ENCODE data around the gene WNT11. TPM values are rescaled to one million over a fixed set of nuclear protein-coding genes. Genes with fewer than 3 reads are reported as not detected.
"Not testable (repeated sequence)": the region's sequence is repeated elsewhere in the genome, so short reads cannot be mapped to it uniquely, and the experiment has no call there.

The WNT11 gene
- polyA plus RNA-seq, 4 donors, result 13.1 to 28.1 (median 15.8) TPM

DNA sequence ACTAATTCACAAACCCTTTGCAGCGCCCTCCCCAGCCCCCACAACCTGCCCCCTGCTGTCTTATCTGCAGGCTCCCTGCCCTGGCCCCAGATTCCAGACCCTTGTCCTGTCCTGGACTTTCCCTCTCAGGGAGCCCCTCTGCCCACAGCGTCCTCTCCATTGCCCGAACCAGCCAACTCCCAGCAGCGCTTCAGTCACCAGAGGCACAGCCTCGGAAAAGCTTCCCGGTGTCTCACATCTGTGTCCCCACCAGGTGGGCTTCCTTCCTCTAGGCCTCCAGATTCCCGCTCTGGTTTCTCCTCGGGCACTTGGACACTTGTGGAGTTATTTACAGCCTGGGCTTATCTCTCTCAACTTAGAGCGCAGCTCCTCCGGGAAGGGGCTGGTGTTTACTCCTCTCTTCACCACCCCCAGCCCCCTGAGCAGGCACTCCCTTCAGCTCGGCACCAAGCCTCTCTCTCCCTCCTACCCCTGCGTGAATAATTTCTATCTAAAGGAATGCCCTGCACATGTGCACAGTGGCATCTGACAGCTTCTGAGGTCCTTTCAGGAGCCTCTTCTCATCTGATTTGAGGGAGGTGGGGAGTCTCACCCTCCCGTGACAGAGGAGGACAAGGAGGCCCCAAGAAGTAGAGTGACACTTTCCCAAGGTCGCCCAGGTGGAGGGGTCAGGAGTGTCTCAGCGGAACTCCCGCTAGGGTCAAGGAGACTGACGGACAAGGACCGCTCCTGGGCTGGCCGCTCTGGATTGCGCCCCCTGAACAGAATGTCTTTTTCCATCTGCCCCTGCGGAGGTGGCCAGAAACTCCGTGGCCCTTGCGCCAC, 838 bp downstream of the WNT11 start:
- DNase-seq (ENCODE audit: low read depth in 4 of 4, low spot score in 3 of 4), result no peak

DNA sequence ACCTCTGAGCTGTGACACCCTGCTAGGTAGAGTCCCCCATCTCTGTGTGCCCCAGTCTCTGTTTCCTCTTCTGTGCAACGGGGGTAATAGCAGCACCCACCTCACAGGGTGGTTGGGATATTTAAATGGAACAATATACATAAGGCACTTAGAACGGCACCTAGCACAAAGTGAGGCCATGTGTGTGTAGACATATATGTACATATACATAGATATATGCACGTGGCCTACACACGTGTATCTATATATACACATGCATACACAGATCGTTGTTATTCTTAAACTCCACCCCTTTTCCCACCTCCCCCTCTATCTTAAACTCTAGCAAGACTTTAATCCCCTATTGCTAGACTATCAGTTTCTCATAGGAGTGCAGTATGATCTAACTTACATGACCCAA, 2.4 kb downstream of the WNT11 start:
- DNase-seq (ENCODE audit: low read depth in 4 of 4, low spot score in 3 of 4), result no peak

DNA sequence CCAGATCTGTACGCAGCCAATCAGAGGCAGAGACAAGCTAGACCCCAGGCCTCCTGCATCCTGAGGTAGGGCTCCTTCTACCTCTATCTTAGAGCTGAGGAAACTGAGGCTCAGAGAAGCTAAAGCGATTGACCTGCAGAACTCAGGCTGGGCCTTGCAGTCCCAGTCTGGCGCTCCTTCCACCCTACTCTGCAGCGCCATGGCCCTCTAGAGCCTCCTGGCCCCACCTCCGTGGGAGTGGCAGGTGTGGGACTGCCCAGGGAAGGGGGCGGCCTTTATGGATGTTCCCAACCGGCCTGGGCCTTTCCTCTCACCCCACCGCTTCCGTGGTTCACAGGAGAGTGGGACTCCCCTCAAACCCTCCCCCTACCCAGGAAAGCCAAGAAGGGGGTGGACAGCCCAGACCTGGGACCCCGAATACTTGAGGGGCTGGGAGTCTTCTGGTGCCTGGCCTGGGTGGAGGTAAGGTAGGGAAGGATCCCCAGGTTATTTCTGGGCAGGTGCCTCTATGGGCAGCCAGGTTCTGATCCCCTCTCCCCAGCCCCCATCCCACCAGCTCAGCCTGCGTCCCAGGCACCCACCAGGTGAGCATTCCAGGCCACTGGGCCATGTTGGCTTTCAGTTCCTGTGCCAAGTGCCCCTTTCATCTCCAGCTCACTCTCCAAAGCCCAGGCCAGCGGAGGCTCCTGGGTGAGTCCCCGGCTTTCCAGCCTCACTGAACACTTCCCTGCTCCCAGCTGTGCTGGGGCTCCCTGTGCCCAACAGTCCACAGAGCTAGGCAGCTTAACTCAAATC, 3.0 kb downstream of the WNT11 start:
- no peak for DNase-seq (ENCODE audit: low read depth in 4 of 4, low spot score in 3 of 4)

DNA sequence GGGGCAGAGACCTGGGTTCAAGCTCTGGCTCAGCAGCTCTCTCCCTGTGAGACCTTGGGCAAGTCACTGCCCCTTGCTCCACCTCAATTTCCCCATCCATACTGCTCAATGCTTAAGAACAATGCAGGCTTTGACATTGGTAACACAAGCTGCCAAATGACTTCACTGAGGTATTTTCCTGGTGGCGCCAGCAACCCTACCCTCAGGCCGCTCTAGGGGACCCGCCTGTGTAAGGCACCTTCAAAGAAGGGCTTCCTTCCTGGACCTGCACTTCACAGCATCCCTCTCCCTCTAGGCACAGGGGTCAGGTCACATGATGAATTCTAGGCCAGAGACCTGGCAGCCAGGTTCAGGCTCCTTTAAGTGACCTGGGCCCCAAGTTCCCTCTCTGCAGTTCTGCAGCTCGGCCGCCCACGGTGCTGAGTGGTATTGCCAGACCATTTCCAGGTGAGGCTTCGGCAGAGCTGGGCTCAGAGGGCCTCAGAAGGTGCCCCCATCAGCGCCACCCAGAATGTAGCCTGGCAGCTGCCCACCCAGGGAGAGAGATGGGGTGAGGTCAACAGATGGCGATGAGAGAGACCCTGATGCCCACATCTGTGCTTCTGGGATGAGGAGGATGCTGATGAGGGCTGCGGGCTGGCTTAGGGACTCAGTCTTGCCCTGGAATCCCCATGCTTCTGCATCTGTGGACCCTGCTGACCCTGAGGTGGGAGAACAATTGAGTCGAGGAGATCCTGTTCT, 4.5 kb downstream of the WNT11 start:
- DNase-seq (ENCODE audit: low read depth in 4 of 4, low spot score in 3 of 4), result no peak

DNA sequence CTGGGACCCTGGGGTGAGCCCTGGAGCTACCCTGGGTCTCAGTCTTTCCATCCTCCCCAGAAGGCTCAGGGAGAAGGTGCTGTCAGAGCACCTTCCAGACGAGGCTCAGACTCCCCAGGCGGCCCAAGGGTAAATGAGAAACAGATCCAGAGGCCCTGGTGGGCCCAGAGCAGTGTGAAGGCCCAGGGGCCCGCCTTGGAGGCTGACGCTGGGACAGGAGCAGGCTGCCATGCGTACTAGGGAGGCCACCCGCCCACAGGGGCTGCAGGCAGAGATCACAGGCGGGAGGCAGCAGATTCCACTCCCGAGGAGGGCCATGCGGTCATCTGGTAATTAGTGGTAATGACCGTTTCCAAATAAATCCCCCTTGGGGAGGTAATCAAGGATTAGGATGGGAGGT, 5.2 kb downstream of the WNT11 start:
- no peak for DNase-seq (ENCODE audit: low read depth in 4 of 4, low spot score in 3 of 4)

DNA sequence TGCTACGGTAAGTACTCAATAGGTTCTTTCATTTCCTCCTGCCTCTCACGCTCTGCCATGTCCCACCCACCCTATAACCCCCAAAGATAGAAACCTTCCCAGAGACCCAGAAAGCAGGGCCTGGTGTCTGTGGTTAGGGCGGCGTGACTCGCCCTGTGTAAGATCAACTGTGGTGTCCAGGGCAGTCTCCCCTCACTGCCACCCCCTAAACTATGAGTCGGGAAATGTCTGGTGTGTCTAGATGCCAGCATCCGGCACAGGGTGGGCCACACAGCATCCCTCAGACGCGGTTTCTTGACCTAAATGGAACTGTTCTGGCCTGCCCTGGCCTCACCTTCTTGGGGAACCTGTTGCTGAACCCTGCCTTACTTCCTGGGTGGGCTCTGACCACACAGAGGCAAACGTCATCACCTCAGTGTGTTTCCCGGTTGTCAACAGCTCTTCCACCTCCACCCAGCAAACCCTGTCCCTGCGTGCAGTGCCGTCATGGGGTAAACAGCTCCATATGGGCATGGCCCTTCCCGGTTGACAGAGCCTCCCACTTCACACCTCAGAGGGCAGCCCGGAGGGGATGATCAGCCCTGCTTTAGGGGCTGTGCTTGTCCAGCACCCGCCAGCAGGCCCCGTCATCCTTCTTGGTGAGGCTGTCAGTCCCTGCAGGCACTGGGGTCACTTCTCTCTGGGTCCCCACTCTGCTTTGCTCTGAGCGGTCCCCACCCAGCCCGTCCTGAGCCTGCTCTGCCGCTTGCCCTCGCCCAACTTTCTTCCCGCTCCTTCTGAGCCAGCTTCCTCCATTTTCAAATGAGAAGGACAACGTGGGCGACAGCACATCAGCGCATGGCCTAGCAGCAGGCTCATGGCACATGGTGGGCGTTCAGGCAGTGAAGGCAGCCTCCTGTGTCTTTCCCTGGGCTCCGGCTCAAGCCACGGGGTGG, 6.0 kb downstream of the WNT11 start:
- no peak for DNase-seq (ENCODE audit: low read depth in 4 of 4, low spot score in 3 of 4)

DNA sequence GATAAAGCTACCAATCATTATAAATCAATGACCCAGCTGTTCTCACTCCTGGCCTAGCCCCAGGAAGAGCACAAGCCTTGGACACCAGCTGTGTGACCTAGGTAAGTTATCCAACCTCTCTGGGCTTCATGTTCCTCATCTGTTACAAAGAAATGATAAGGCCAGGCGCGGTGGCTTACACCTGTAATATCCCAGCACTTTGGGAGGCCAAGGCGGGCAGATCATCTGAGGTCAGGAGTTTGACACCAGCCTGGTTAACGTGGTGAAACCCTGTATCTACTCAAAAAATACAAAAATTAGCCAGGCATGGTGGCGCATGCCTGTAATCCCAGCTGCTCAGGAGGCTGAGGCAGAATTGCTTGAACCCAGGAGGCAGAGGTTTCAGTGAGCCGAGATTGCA, 7.6 kb downstream of the WNT11 start:
- not testable (repeated sequence) for DNase-seq (ENCODE audit: low read depth in 4 of 4, low spot score in 3 of 4)

DNA sequence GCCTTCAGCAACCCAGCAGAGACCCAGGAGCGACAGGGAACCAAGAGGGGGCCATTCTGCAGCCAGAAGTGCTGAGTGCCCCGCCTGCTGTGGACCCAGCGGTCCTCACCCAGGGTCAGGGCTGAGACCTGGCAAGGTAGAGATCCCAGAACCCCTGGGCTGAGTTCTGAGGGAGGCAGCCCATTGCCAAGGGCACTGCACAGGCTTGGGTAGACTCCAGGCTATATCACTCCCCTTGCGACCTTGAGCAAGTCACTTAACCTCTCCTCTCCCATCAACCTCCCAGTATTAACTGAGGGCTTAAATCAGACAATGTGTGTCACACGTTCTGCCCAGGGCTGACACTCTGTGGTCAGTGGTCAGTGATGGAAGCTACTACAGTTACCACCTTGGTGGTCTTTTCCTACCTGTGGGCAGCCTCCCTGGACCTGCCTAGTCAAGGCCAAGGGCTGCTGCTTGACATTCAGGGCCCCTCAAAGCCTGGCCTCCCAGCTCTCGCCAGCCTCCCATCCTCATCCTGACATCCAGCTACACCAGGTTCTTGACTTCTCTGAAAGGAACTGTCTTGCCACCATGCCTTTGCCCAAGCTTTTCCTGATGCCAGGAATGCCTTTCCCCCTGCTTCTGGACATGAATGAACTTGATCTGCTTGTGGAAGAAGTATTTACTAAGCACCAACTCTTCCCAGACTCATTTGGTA, 8.2 kb downstream of the WNT11 start:
- no peak for DNase-seq (ENCODE audit: low read depth in 4 of 4, low spot score in 3 of 4)

DNA sequence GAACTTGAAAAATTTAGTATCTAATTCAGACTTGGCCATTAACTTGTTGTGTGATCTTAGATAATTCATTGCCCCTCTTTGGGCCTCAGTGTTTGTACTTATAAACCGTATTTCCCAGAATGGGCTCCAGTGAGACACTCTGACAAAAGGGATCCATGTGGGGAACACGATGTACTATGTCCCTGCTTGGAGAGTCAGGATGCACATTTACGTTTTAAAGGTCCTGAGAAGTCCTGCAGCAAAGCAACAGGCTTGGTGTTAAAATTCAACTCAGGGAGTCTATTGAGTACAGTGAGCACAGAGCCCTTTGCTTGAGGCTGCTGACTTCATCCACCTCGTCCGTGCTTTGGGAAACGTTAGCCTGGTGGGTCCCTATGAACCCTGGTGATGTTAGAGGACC, 9.0 kb downstream of the WNT11 start:
- DNase-seq (ENCODE audit: low read depth in 4 of 4, low spot score in 3 of 4), result no peak

DNA sequence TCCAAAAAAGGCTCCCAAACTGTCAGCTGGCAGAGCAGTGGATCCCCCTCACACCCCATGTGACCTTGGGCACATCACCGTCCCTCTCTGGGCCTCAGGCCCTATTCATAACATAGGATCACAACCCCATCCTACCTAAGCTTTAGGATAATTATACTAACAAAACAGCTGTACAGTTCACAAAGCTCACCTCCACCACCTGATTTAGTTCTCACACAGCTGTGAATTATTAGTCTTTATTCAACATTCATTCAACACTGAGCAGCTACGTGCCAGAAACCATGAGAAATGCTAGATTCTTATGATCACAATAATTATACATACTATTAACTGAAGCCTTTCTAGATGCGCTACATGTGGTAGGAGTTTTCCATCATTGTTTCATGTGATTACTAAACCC, 9.5 kb downstream of the WNT11 start:
- no peak for DNase-seq (ENCODE audit: low read depth in 4 of 4, low spot score in 3 of 4)

DNA sequence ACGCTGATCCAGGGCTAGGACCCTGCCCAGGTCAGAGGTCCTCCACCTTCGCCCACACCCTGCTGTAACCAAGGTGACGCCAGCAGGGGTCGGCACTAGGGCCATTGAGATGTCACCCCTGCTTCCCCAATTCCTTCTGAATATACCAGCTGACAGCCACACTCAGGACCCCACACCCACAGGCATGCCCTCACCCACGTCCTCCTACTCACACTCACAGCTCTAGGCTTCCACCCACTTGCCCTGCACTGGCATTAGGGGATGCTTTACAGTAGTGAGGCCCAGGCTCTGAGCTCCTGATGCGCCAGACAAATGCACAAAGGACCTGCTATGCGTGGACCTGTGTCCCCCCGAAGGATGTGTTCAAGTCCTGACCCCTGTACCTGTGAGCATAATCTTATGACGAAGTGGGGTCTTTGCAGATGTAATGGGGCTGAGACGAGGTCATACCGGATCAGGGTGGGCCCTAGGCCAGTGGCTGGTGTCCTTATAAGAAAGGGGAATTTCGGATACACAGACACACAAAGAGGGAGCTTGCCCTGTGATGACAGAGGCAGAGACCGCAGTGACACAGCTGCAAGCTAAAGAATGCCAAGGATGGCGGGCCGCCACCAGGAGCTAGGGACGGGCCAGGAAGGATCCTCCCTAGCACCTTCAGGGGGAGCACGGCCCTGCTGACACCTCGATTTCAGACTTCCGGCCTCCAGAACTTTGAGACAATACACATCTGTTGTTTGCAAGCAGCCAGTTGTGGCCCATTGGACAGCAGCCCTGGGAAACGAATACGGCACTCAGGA, 11.2 kb downstream of the WNT11 start:
- DNase-seq (ENCODE audit: low read depth in 4 of 4, low spot score in 3 of 4), result no peak

DNA sequence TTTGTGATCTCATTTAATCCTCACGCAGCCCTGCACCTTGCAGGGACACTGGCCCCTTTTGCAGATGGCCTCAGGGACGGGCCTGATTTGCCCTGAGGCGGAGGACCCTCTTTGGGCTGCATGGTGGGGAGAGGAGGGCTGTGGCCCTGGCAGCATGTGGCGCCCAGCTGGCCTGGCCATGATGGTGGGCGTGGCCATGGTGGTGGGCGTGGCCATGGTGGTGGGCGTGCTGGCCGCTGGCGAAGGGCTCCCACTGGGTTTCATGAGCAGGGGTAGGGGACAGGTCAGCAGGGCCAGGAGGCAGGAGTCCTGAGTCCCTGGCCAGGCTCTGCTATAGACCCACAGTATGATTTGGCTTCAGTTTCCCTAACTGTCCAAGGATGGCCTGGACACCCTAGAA, 13.1 kb downstream of the WNT11 start:
- DNase-seq (ENCODE audit: low read depth in 4 of 4, low spot score in 3 of 4), result no peak

DNA sequence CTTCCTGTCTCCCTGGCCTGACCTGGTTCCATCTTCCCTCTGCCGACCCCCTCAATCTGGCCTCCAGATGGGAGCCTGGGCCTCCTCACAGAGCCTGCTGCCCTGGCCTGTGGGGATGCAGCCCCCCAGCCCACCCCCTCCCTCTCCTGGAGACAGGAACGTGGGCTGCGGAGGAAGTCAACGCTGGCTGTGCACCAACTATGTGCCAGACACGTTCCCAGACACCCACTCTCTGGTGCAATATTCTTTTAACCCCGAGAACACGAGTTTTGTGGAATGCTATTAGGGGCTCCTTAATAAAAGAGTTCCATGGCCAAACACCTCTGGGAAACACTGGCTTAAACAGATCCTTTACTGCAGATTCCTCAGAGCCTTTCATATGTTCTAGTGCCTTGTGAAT, 15.9 kb downstream of the WNT11 start:
- DNase-seq (ENCODE audit: low read depth in 4 of 4, low spot score in 3 of 4), result no peak

DNA sequence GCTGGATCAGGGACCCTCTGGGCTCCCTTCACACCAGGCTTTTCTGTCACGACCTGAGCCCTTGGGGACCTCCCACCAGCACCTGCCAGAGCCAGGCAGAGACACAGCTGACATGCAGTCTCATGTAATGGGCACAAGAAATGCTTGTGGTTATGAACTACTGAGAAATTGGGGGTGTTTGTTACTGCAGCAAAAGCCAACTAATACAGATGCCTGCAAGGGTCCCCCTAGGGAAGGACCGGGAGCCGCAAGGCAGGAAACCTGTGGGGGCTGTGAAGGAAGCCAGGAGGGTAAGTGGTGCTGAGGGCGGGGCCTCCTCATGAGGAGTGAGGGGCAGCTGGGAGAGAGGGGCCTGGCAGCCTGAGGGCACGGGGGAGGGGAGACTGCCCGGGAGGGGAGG, 16.6 kb downstream of the WNT11 start:
- DNase-seq (ENCODE audit: low read depth in 4 of 4, low spot score in 3 of 4), result no peak

DNA sequence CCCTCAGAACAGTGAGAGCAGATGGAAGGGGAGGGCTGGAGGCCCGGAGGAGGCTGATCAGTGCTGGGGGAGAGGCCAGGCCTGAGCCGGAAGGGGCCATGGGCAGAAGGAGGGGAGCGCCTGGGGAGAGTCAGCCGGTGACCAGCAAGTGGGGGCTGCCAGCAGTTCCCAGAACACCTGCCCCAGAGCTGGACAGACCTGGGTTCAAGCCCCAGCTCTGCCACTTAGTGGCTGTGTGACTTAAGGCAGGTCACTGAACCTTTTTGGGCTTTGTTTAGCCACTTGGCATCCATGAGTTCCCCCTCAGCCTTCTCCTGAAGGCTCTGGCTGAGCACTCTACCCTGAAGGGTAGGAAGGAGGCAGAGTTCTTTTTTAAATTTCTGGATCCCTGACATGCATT, 17.4 kb downstream of the WNT11 start:
- no peak for DNase-seq (ENCODE audit: low read depth in 4 of 4, low spot score in 3 of 4)

DNA sequence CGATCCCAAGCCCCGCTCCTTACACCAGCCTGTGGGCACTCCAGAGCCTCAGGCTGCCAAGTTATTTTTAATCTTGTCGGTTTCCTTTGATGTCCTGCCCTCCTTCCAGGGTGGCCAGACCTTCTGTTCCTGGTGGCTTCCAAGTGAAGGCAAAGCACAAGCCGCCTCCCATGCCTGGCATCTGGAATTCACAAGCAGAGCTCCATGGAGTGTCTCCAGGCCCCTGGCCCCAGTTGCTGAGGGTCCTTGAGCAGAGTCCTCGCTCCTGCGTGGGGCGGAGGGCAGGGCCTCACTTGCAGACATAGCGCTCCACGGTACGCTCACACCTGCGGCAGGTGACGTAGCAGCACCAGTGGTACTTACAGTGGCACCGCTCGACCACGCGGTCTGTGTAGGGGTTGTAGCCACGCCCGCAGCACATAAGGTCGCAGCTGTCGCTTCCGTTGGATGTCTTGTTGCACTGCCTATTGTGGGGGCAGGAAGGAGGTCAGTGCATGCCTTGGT, 19.5 kb downstream of the WNT11 start:
- no peak for DNase-seq (ENCODE audit: low read depth in 4 of 4, low spot score in 3 of 4)

DNA sequence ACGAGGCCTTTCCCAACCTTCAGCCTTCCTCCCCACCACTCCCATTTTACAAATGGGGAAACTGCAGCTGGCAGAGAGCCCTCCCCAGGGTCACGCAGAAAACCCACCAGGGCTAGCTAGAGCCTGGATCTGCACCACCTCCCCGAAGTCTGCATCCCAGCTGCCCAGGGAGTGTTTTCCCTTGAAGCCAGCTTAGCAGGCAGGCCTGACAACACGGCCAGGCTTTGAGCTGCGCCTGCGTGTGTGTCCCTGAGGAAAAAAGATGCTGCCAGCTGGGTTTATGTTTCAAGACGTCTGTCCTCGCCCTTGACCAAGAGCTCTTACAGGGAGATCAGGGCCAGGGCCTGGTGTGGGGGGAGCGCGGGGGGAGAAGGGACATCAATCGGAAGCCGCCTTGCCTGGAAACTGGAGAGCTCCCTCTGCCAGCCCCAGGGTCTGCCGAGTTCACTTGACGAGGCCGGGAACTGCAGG, 20.3 kb downstream of the WNT11 start:
- DNase-seq (ENCODE audit: low read depth in 4 of 4, low spot score in 3 of 4), result no peak

DNA sequence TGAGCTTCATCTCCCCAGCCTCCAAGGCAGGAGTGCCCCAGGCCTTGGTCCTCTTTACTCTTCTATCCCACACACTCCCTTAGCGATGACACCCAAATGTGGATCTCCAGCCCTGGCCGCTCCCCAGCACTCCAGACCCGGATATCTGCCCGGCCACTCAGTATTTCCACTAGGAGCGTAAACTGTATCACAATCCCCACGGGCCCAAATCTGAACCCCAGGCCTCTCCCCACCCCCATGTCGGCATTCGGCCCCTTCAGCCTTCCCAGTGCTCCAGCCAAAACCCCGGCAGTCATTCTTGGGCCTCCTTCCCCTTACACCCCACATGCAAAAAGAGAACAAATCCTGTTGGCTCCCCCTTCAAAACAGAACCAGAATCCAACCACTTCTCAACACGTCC, 20.8 kb downstream of the WNT11 start:
- no peak for DNase-seq (ENCODE audit: low read depth in 4 of 4, low spot score in 3 of 4)

Data from right renal pelvis (tissue), 4 donors.